Natural killer cell (primary cell): ENCODE results near the gene BOC. TPM values are rescaled to one million over a fixed set of nuclear protein-coding genes. Genes with fewer than 3 reads are reported as not detected.

Source experiments
- ATAC-seq, 3 donors: fragments of 150-1000 bp in 2 of 3; fragments of 200-7000 bp in 1 of 3; cut with Tn5 transposase; 1 replicate in 1 of 3; 2 replicates in 2 of 3; pipeline ENCODE4 v1.10.0; 2021; ENCODE audit warnings: mild to moderate bottlenecking in 2 of 3, moderate library complexity in 2 of 3
- DNase-seq, 2 donors: peaks; one replicate each; pipeline versions ENCODE4 v3.0.0 to v3.0.0-alpha.2; 2013 to 2021; ENCODE audit warnings: mixed read lengths in 1 of 2
- H3K27ac ChIP-seq: one replicate; pipeline ENCODE4 v1.5.1; 2013; ENCODE audit warnings: mild to moderate bottlenecking, low read length
- H3K27me3 ChIP-seq: one replicate; pipeline ENCODE4 v1.6.1; 2013; ENCODE audit warnings: low read length; ENCODE audit not compliant: control insufficient read depth, insufficient read depth
- H3K36me3 ChIP-seq: one replicate; pipeline ENCODE4 v1.6.1; 2013; ENCODE audit warnings: low read length; ENCODE audit not compliant: control insufficient read depth, insufficient read depth
- H3K4me1 ChIP-seq: one replicate; pipeline ENCODE4 v1.6.1; 2013; ENCODE audit warnings: low read length; ENCODE audit not compliant: control insufficient read depth, insufficient read depth
- H3K4me3 ChIP-seq: one replicate; pipeline ENCODE4 v1.5.1; 2013; ENCODE audit warnings: low read length
- H3K9me3 ChIP-seq: one replicate; pipeline ENCODE4 v1.6.1; 2013; ENCODE audit warnings: low read length; ENCODE audit not compliant: control insufficient read depth, insufficient read depth
- H3K27ac Mint-ChIP-seq, 2 donors: one replicate each; pipeline ENCODE4 v1.8.0; 2022; ENCODE audit warnings: mild to moderate bottlenecking in 2 of 2, mixed read lengths in 2 of 2, moderate library complexity in 1 of 2
- H3K27me3 Mint-ChIP-seq, 2 donors: one replicate each; pipeline ENCODE4 v1.8.0; 2022; ENCODE audit warnings: low read depth in 2 of 2, mixed read lengths in 2 of 2
- H3K36me3 Mint-ChIP-seq: one replicate; pipeline ENCODE4 v1.8.0; 2022; ENCODE audit warnings: mixed read lengths
- H3K4me1 Mint-ChIP-seq, 2 donors: one replicate each; pipeline ENCODE4 v1.8.0; 2022; ENCODE audit warnings: mixed read lengths in 2 of 2
- H3K4me3 Mint-ChIP-seq: one replicate; pipeline ENCODE4 v1.8.0; 2022; ENCODE audit warnings: mild to moderate bottlenecking, moderate library complexity, mixed read lengths
- H3K9me3 Mint-ChIP-seq, 2 donors: one replicate each; pipeline ENCODE4 v1.8.0; 2022; ENCODE audit warnings: mixed read lengths in 2 of 2
- CTCF ChIP-seq: fragments of 200-600 bp; IDR thresholded peaks from one replicate; pipeline ENCODE4 v1.8.0; 2022; ENCODE audit warnings: antibody characterized with exemption
- WGBS: methylation state at CpG from one replicate; pipeline ENCODE4 v1.1.7; 2013; ENCODE audit warnings: missing lambda C conversion rate; ENCODE audit not compliant: insufficient coverage; 5-methylcytosine and 5-hydroxymethylcytosine counted together
- intact Hi-C: fragments of 100-400 bp; cut with micrococcal nuclease; formaldehyde crosslinking; loops from one replicate; pipeline ENCODE4 v1.14.2; 2022
- total RNA-seq, 4 donors: library from RNA; stranded (reverse); fragments of 120-200 nt in 1 of 4; gene quantifications; one replicate each; pipeline versions ENCODE4 v1.2.3 to v1.2.4, GENCODE V29; 2013 to 2022

BOC gene
- total RNA-seq, 3 donors from 2014 or later (not counting 1 experiment from before 2014, with no cell fraction given): 0.10 TPM; not detected in 2

GRCh38 chr3:113234688-113235260, 23.4 kb downstream of the BOC start:
- Histone ChIP-seq H3K9me3 (no peaks in the 10 kb centered on the region), H3K27me3 (no peaks in the 10 kb centered on the region), H3K4me1 (no peaks in the 10 kb centered on the region), H3K36me3 (no peaks in the 10 kb centered on the region), H3K4me3 (no peak overlapping the region), H3K27ac (no peak overlapping the region)
- Mint-ChIP-seq H3K27ac (no peak overlapping the region), H3K9me3 (no peaks in the 10 kb centered on the region), H3K4me3 (no peak overlapping the region), H3K36me3 (no peaks in the 10 kb centered on the region), H3K4me1 (no peaks in the 10 kb centered on the region), H3K27me3 (peaks cover 19 to 32% of the 10 kb centered on the region in 2 donors)
- no peak for TF ChIP-seq CTCF
- intact Hi-C loops: no loop called here
- no peak for DNase-seq
- ATAC-seq: no peak
- 88% methylated on average over 6 of the region's 6 CpGs for WGBS

GRCh38 chr3:113238503-113238902, 27.1 kb downstream of the BOC start:
- Histone ChIP-seq H3K36me3 (no peaks in the 10 kb centered on the region), H3K4me1 (no peaks in the 10 kb centered on the region), H3K27me3 (no peaks in the 10 kb centered on the region), H3K9me3 (no peaks in the 10 kb centered on the region), H3K27ac (no peak overlapping the region), H3K4me3 (no peak overlapping the region)
- Mint-ChIP-seq H3K4me1 (no peaks in the 10 kb centered on the region), H3K4me3 (no peak overlapping the region), H3K36me3 (no peaks in the 10 kb centered on the region), H3K9me3 (no peaks in the 10 kb centered on the region), H3K27me3 (peaks cover 22 to 33% of the 10 kb centered on the region in 2 donors), H3K27ac (no peak overlapping the region)
- ATAC-seq: no peak
- no peak for DNase-seq
- intact Hi-C loops: no loop called here
- TF ChIP-seq CTCF: no peak
- WGBS: 91% methylated on average over 1 of the region's 2 CpGs

- DNase-seq (no peak), ATAC-seq (no peak)
- H3K4me3 ChIP-seq: no peak overlapping the region
- no peak overlapping the region for H3K4me3 Mint-ChIP-seq
- no peaks in the 10 kb centered on the region for H3K9me3 ChIP-seq
- 58% methylated on average over 3 of the region's 3 CpGs for WGBS
- H3K27me3 Mint-ChIP-seq: peaks cover 17 to 40% of the 10 kb centered on the region in 2 donors
- no peaks in the 10 kb centered on the region for H3K4me1 ChIP-seq
- H3K4me1 Mint-ChIP-seq: no peaks in the 10 kb centered on the region
- H3K27ac Mint-ChIP-seq: no peak overlapping the region
- H3K27me3 ChIP-seq: no peaks in the 10 kb centered on the region
- no peak for TF ChIP-seq CTCF
- H3K9me3 Mint-ChIP-seq: no peaks in the 10 kb centered on the region
- no peaks in the 10 kb centered on the region for H3K36me3 Mint-ChIP-seq
- intact Hi-C loops: no loop called here
- H3K36me3 ChIP-seq: no peaks in the 10 kb centered on the region
- no peak overlapping the region for H3K27ac ChIP-seq
Measured at GRCh38 chr3:113240841-113241240, 29.5 kb downstream of the BOC start.
